IPS-18a (cell line): ENCODE measurements around the gene CERK.

ENCODE experiments used
- H3K27ac ChIP-seq: one replicate; pipeline ENCODE4 v1.5.1; 2013; ENCODE audit warnings: low read length
- H3K27me3 ChIP-seq: one replicate; pipeline ENCODE4 v1.6.1; 2013; ENCODE audit warnings: mild to moderate bottlenecking, low read length; ENCODE audit not compliant: control insufficient read depth, insufficient read depth
- H3K36me3 ChIP-seq: one replicate; pipeline ENCODE4 v1.6.1; 2013; ENCODE audit warnings: low read depth, low read length; ENCODE audit not compliant: control insufficient read depth
- H3K4me1 ChIP-seq: one replicate; pipeline ENCODE4 v1.6.1; 2013; ENCODE audit warnings: low read depth, low read length; ENCODE audit not compliant: control insufficient read depth
- H3K4me3 ChIP-seq: one replicate; pipeline ENCODE4 v1.5.1; 2013; ENCODE audit warnings: low read length
- H3K9ac ChIP-seq: one replicate; pipeline ENCODE4 v1.6.1; 2013; ENCODE audit warnings: mild to moderate bottlenecking, low read length, moderate library complexity
- H3K9me3 ChIP-seq: one replicate; pipeline ENCODE4 v1.6.1; 2013; ENCODE audit warnings: low read depth, low read length; ENCODE audit not compliant: control insufficient read depth

Gene CERK

GRCh38 chr22:46744581-46744980 lies 6.5 kb upstream of the CERK start:
- H3K27me3 ChIP-seq = no peaks in the 10 kb centered on the region
- H3K4me3 ChIP-seq = no peak overlapping the region
- no peaks in the 10 kb centered on the region for H3K4me1 ChIP-seq
- H3K9ac ChIP-seq = no peak overlapping the region
- H3K36me3 ChIP-seq = no peaks in the 10 kb centered on the region
- no peaks in the 10 kb centered on the region for H3K9me3 ChIP-seq
- no peak overlapping the region for H3K27ac ChIP-seq

GRCh38 chr22:46742576-46743221 lies 4.6 kb upstream of the CERK start:
- Histone ChIP-seq H3K9me3 (no peaks in the 10 kb centered on the region), H3K4me1 (no peaks in the 10 kb centered on the region), H3K36me3 (no peaks in the 10 kb centered on the region), H3K27ac (no peak overlapping the region), H3K27me3 (no peaks in the 10 kb centered on the region), H3K4me3 (no peak overlapping the region), H3K9ac (no peak overlapping the region)

GRCh38 chr22:46741974-46742519 lies 4.0 kb upstream of the CERK start:
- Histone ChIP-seq H3K27ac (no peak overlapping the region), H3K4me3 (no peak overlapping the region), H3K36me3 (no peaks in the 10 kb centered on the region), H3K9me3 (no peaks in the 10 kb centered on the region), H3K9ac (no peak overlapping the region), H3K27me3 (no peaks in the 10 kb centered on the region), H3K4me1 (peaks cover 3% of the 10 kb centered on the region)

- Histone ChIP-seq H3K9ac (no peak overlapping the region), H3K4me1 (peaks cover 10% of the 10 kb centered on the region), H3K9me3 (no peaks in the 10 kb centered on the region), H3K27me3 (no peaks in the 10 kb centered on the region), H3K4me3 (no peak overlapping the region), H3K27ac (no peak overlapping the region), H3K36me3 (no peaks in the 10 kb centered on the region)
These were observed 3.1 kb upstream of the CERK start for GRCh38 chr22:46740910-46741780.

GRCh38 chr22:46739094-46739870 lies 1.2 kb upstream of the CERK start:
- Histone ChIP-seq H3K9ac (no peak overlapping the region), H3K36me3 (no peaks in the 10 kb centered on the region), H3K27ac (no peak overlapping the region), H3K9me3 (no peaks in the 10 kb centered on the region), H3K4me3 (peak overlapping the region; percentile 57), H3K4me1 (peaks cover 18% of the 10 kb centered on the region), H3K27me3 (no peaks in the 10 kb centered on the region)

- H3K27ac ChIP-seq = no peak overlapping the region
- peaks cover 18% of the 10 kb centered on the region for H3K4me1 ChIP-seq
- H3K9me3 ChIP-seq = no peaks in the 10 kb centered on the region
- no peaks in the 10 kb centered on the region for H3K36me3 ChIP-seq
- H3K27me3 ChIP-seq = no peaks in the 10 kb centered on the region
- H3K9ac ChIP-seq = no peak overlapping the region
- H3K4me3 ChIP-seq = peak overlapping the region; percentile 57
These were observed 618 bp upstream of the CERK start for GRCh38 chr22:46738647-46739093.

- Histone ChIP-seq H3K27me3 (no peaks in the 10 kb centered on the region), H3K9ac (peak overlapping the region; percentile 79), H3K27ac (no peak overlapping the region), H3K9me3 (no peaks in the 10 kb centered on the region), H3K4me1 (peaks cover 18% of the 10 kb centered on the region), H3K4me3 (peak overlapping the region; percentile 82), H3K36me3 (no peaks in the 10 kb centered on the region)
These were observed 712 bp downstream of the CERK start for GRCh38 chr22:46737105-46737975.

GRCh38 chr22:46736705-46737104 lies 1.3 kb downstream of the CERK start:
- peaks cover 22% of the 10 kb centered on the region for H3K4me1 ChIP-seq
- H3K9me3 ChIP-seq = no peaks in the 10 kb centered on the region
- no peaks in the 10 kb centered on the region for H3K36me3 ChIP-seq
- H3K27ac ChIP-seq = no peak overlapping the region
- peak overlapping the region; percentile 82 for H3K4me3 ChIP-seq
- no peak overlapping the region for H3K9ac ChIP-seq
- H3K27me3 ChIP-seq = no peaks in the 10 kb centered on the region

GRCh38 chr22:46735747-46736608 lies 2.1 kb downstream of the CERK start:
- no peak overlapping the region for H3K27ac ChIP-seq
- peaks cover 26% of the 10 kb centered on the region for H3K4me1 ChIP-seq
- peak overlapping the region; percentile 82 for H3K4me3 ChIP-seq
- no peaks in the 10 kb centered on the region for H3K36me3 ChIP-seq
- H3K9ac ChIP-seq = no peak overlapping the region
- H3K27me3 ChIP-seq = no peaks in the 10 kb centered on the region
- no peaks in the 10 kb centered on the region for H3K9me3 ChIP-seq

GRCh38 chr22:46734830-46735453 lies 3.1 kb downstream of the CERK start:
- Histone ChIP-seq H3K27me3 (no peaks in the 10 kb centered on the region), H3K9me3 (no peaks in the 10 kb centered on the region), H3K27ac (no peak overlapping the region), H3K4me3 (no peak overlapping the region), H3K4me1 (peaks cover 26% of the 10 kb centered on the region), H3K9ac (no peak overlapping the region), H3K36me3 (no peaks in the 10 kb centered on the region)
